GM23338 (cell line): ENCODE results near the gene FKBP1A. TPM values are rescaled to one million over a fixed set of nuclear protein-coding genes. Genes with fewer than 3 reads are reported as not detected.
A peak's percentile ranks its signal among the peaks of the same experiment; 100 is the strongest.

Experiments used
- ATAC-seq: fragments of 200-7000 bp; cut with Tn5 transposase; 3 replicates; pipeline ENCODE4 v1.9.1; 2020
- DNase-seq: peaks from one replicate; pipeline ENCODE4 v3.0.0-alpha.2; 2015; ENCODE audit warnings: low spot score
- H2AFZ ChIP-seq: fragments of 200-600 bp; sonication (generic); 2 replicates; pipeline ENCODE4 v1.8.0; 2016; ENCODE audit warnings: antibody characterized with exemption, mild to moderate bottlenecking, moderate library complexity
- H3F3A ChIP-seq: fragments of 200-600 bp; sonication (generic); replicated peaks from 2 replicates; pipeline ENCODE4 v1.8.0; 2017; ENCODE audit warnings: antibody characterized with exemption, mixed run types, low read depth
- H3K27ac ChIP-seq: fragments of 200-600 bp; sonication (generic); 2 replicates; pipeline ENCODE4 v1.6.1; 2016; ENCODE audit warnings: low read depth
- H3K27me3 ChIP-seq: fragments of 200-600 bp; sonication (generic); 2 replicates; pipeline ENCODE4 v1.8.0; 2016; ENCODE audit warnings: mild to moderate bottlenecking, mixed run types, moderate library complexity; ENCODE audit not compliant: insufficient read depth
- H3K36me3 ChIP-seq: fragments of 200-600 bp; sonication (generic); 2 replicates; pipeline ENCODE4 v1.8.0; 2016; ENCODE audit warnings: mild to moderate bottlenecking; ENCODE audit not compliant: insufficient read depth
- H3K4me1 ChIP-seq: fragments of 200-600 bp; sonication (generic); 2 replicates; pipeline ENCODE4 v1.8.0; 2016; ENCODE audit warnings: mild to moderate bottlenecking, moderate library complexity; ENCODE audit not compliant: insufficient read depth
- H3K4me2 ChIP-seq: fragments of 200-600 bp; sonication (generic); 2 replicates; pipeline ENCODE4 v1.7.1; 2017; ENCODE audit warnings: mixed run types
- H3K4me3 ChIP-seq: fragments of 200-600 bp; sonication (generic); 2 replicates; pipeline ENCODE4 v1.6.1; 2016; ENCODE audit warnings: mixed run types
- H3K79me2 ChIP-seq: fragments of 200-600 bp; sonication (generic); replicated peaks from 2 replicates; pipeline ENCODE4 v1.8.0; 2017; ENCODE audit warnings: mild to moderate bottlenecking; ENCODE audit not compliant: insufficient read depth
- H3K9me2 ChIP-seq: fragments of 200-600 bp; sonication (generic); 2 replicates; pipeline ENCODE4 v1.8.0; 2017; ENCODE audit not compliant: insufficient read depth
- H4K20me1 ChIP-seq: fragments of 200-600 bp; sonication (generic); replicated peaks from 2 replicates; pipeline ENCODE4 v1.8.0; 2017; ENCODE audit warnings: mild to moderate bottlenecking; ENCODE audit not compliant: insufficient read depth
- H3K27ac Mint-ChIP-seq: 2 replicates; pipeline ENCODE4 v1.8.0; 2020; ENCODE audit warnings: inconsistent platforms, mild to moderate bottlenecking, moderate library complexity, mixed read lengths
- H3K27me3 Mint-ChIP-seq: 3 replicates; pipeline ENCODE4 v1.8.0; 2022; ENCODE audit warnings: low read depth, mild to moderate bottlenecking, moderate library complexity, mixed read lengths, inconsistent platforms; ENCODE audit not compliant: insufficient read depth, poor library complexity
- H3K36me3 Mint-ChIP-seq: 3 replicates; pipeline ENCODE4 v1.8.0; 2021; ENCODE audit warnings: low read depth, mild to moderate bottlenecking, inconsistent platforms, moderate library complexity, mixed read lengths
- H3K4me1 Mint-ChIP-seq: 3 replicates; pipeline ENCODE4 v1.8.0; 2020; ENCODE audit warnings: mild to moderate bottlenecking, inconsistent platforms, mixed read lengths
- H3K4me3 Mint-ChIP-seq: 3 replicates; pipeline ENCODE4 v1.8.0; 2021; ENCODE audit warnings: moderate library complexity, mild to moderate bottlenecking, inconsistent platforms, mixed read lengths
- H3K9me3 Mint-ChIP-seq: 3 replicates; pipeline ENCODE4 v1.8.0; 2020; ENCODE audit warnings: moderate library complexity, mild to moderate bottlenecking, inconsistent platforms, mixed read lengths
- ETS1 ChIP-seq: IDR thresholded peaks from 2 replicates; pipeline ENCODE4 v1.6.1; 2016; ENCODE audit warnings: antibody characterized with exemption
- EZH2 ChIP-seq: fragments of 200-600 bp; sonication (generic); IDR thresholded peaks from one replicate; pipeline ENCODE4 v1.8.0; 2017; ENCODE audit warnings: antibody characterized with exemption, mild to moderate bottlenecking, low read depth; ENCODE audit not compliant: unreplicated experiment
- EZH2phosphoT487 ChIP-seq: fragments of 200-600 bp; sonication (generic); IDR thresholded peaks from one replicate; pipeline ENCODE4 v1.8.1; 2018; ENCODE audit warnings: antibody characterized with exemption; ENCODE audit not compliant: unreplicated experiment
- JUNB ChIP-seq: IDR thresholded peaks from one replicate; pipeline ENCODE4 v1.6.1; 2016; ENCODE audit warnings: antibody characterized with exemption; ENCODE audit not compliant: unreplicated experiment
- NANOG ChIP-seq: IDR thresholded peaks from 2 replicates; pipeline ENCODE4 v1.6.1; 2016; ENCODE audit warnings: antibody characterized with exemption, borderline replicate concordance
- POLR2AphosphoS5 ChIP-seq: IDR thresholded peaks from 2 replicates; pipeline ENCODE4 v1.6.1; 2016; ENCODE audit warnings: antibody characterized with exemption, low read depth
- STAT1 ChIP-seq: IDR thresholded peaks from one replicate; pipeline ENCODE4 v1.6.1; 2016; ENCODE audit warnings: antibody characterized with exemption; ENCODE audit not compliant: unreplicated experiment
- ZNF114 ChIP-seq: fragments of 250-450 bp; sonication (Bioruptor Pico); IDR thresholded peaks from 2 replicates; pipeline ENCODE4 v1.5.0; 2020; ENCODE audit warnings: mild to moderate bottlenecking, moderate library complexity
- ZNF331 ChIP-seq: fragments of 250-450 bp; sonication (Bioruptor Pico); IDR thresholded peaks from 2 replicates; pipeline ENCODE4 v1.5.0; 2020; ENCODE audit warnings: low read depth, mild to moderate bottlenecking, moderate library complexity
- long read RNA-seq: library from polyadenylated mRNA; unstranded; transcript quantifications from one replicate; pipeline ENCODE4 v2.0.0, GENCODE V29; 2020; ENCODE audit not compliant: unreplicated experiment
- polyA plus RNA-seq: library from polyadenylated mRNA; unstranded; fragments of >200 nt; fragmentation: Nextera tagmentation; extraction: Ambion mirVana; gene quantifications from 2 replicates; pipeline ENCODE4 v1.2.1, GENCODE V29; 2016
- total RNA-seq: library from RNA; depleted of rRNA; stranded (reverse); fragments of >200 nt; shearing (Covaris generic); gene quantifications from 2 replicates; pipeline ENCODE4 v1.2.3, GENCODE V29; 2014; rRNA removed
- TF ChIP-seq, protein P1 (sequence below): IDR thresholded peaks from one replicate; pipeline ENCODE4 v1.6.1; 2018; ENCODE audit warnings: antibody characterized with exemption; ENCODE audit not compliant: unreplicated experiment
- TF ChIP-seq, protein P2 (sequence below): fragments of 250-450 bp; sonication (Bioruptor Pico); IDR thresholded peaks from 2 replicates; pipeline ENCODE4 v1.5.0; 2020; ENCODE audit warnings: mild to moderate bottlenecking, moderate library complexity
- TF ChIP-seq, protein P3 (sequence below), 2 experiments: fragments of 200-600 bp in 1 of 2; sonication (generic) in 1 of 2; conservative IDR thresholded peaks; 2 replicates each; pipeline versions ENCODE4 v1.5.1 to v1.6.1; 2016 to 2017; ENCODE audit warnings: antibody characterized with exemption in 2 of 2, low read depth in 2 of 2, mild to moderate bottlenecking in 2 of 2, moderate library complexity in 1 of 2

Gene FKBP1A
- total RNA-seq (159 and 171 TPM in 2 replicates), polyA plus RNA-seq (324 and 350 TPM in 2 replicates)
- long read RNA-seq, transcript FKBP1A-202 (4 exons, 747 nt): minor isoform, 9 of 281 reads
- long read RNA-seq, transcript FKBP1A-204 (5 exons, 1,622 nt): major isoform, 252 of 281 reads
- long read RNA-seq, transcript FKBP1A-203 (4 exons, 976 nt): minor isoform, 6 of 281 reads
- long read RNA-seq, partial matches to known transcripts: 6 of 281 reads
- long read RNA-seq, other reads (novel, unspliced or antisense): 7 of 281 reads

DNA sequence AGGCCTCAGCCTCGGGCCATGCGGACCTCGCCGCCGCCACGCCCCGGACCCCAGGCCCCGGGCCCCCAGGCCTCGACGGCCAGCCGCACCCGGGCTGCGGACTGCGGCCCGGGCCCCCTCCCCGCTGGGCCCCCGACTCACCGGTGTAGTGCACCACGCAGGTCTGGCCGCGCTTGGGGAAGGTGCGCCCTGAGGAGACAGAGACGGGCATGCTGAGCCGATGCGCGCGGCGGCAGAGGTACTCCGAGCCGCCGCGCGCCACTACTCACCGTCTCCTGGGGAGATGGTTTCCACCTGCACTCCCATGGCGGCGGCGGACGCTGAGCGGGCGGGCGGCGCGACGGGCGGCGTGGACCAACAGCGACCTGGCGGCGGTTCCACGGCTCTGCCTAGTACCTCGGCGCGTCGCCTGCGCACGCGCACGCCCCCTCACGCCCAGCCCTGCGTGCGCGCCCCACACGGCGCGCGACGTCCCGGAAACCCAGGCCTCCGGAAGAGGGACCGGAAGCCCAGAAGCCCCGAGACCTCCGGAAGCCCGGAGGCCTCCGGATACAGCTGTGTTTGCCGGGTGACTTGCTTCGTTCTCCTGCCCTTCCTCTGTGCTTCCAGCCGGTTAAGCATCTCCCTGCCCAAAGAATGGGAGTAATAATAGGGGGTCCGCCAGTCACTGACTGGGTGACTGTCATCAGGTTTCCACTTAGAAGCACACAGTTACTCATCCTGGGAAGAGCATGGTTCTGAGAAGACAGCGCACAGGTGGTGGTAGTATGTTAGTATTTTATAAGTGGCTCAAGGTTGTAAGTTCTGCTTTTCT lies at the start of gene FKBP1A:
TSS of gene FKBP1A (minus strand) at position 362 of the 814 bp plus-strand sequence. CDS start at position 306, 56 bp downstream.
- 0 out of 2 replicates have a peak, but pooled peaks cover 5% of the 10 kb centered on the region for H3F3A ChIP-seq
- H3K4me1 Mint-ChIP-seq: peaks cover 44% of the 10 kb centered on the region
- H3K4me2 ChIP-seq: peak within 1 kb of the TSS; percentile 99
- H3K27me3 Mint-ChIP-seq: peaks cover 15% of the 10 kb centered on the region
- H3K9me2 ChIP-seq: peaks cover 4% of the 10 kb centered on the region; the same call in 1 of the 2 replicates
- H3K79me2 ChIP-seq: peaks cover 48% of the 10 kb centered on the region
- peaks cover 37% of the 10 kb centered on the region for H4K20me1 ChIP-seq
- peaks cover 27% of the 10 kb centered on the region for H3K27me3 ChIP-seq
- H2AFZ ChIP-seq: peak within 1 kb of the TSS; percentile 57; the same call in 1 of the 2 replicates
- H3K9me3 Mint-ChIP-seq: no peaks in the 10 kb centered on the region; the same call in 2 of the 3 replicates
- peak; percentile 81 for ATAC-seq
- peak within 1 kb of the TSS; percentile 91 for H3K4me3 ChIP-seq
- H3K27ac Mint-ChIP-seq: peak within 1 kb of the TSS; percentile 85
- peak; percentile 86 for DNase-seq
- no peak within 1 kb of the TSS; the same call in 1 of the 2 replicates for H3K27ac ChIP-seq
- peak within 1 kb of the TSS; percentile 96 for H3K4me3 Mint-ChIP-seq
- peaks cover 39% of the 10 kb centered on the region for H3K4me1 ChIP-seq
- H3K36me3 ChIP-seq: no peaks in the 10 kb centered on the region
- H3K36me3 Mint-ChIP-seq: peaks cover 2% of the 10 kb centered on the region; the same call in 1 of the 3 replicates
- TF ChIP-seq NANOG: no peak
- TF ChIP-seq JUNB: no peak
- TF ChIP-seq, protein P1, sequence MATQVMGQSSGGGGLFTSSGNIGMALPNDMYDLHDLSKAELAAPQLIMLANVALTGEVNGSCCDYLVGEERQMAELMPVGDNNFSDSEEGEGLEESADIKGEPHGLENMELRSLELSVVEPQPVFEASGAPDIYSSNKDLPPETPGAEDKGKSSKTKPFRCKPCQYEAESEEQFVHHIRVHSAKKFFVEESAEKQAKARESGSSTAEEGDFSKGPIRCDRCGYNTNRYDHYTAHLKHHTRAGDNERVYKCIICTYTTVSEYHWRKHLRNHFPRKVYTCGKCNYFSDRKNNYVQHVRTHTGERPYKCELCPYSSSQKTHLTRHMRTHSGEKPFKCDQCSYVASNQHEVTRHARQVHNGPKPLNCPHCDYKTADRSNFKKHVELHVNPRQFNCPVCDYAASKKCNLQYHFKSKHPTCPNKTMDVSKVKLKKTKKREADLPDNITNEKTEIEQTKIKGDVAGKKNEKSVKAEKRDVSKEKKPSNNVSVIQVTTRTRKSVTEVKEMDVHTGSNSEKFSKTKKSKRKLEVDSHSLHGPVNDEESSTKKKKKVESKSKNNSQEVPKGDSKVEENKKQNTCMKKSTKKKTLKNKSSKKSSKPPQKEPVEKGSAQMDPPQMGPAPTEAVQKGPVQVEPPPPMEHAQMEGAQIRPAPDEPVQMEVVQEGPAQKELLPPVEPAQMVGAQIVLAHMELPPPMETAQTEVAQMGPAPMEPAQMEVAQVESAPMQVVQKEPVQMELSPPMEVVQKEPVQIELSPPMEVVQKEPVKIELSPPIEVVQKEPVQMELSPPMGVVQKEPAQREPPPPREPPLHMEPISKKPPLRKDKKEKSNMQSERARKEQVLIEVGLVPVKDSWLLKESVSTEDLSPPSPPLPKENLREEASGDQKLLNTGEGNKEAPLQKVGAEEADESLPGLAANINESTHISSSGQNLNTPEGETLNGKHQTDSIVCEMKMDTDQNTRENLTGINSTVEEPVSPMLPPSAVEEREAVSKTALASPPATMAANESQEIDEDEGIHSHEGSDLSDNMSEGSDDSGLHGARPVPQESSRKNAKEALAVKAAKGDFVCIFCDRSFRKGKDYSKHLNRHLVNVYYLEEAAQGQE: no peak
- no peak for TF ChIP-seq STAT1
- TF ChIP-seq EZH2: no peak
- TF ChIP-seq, protein P2, sequence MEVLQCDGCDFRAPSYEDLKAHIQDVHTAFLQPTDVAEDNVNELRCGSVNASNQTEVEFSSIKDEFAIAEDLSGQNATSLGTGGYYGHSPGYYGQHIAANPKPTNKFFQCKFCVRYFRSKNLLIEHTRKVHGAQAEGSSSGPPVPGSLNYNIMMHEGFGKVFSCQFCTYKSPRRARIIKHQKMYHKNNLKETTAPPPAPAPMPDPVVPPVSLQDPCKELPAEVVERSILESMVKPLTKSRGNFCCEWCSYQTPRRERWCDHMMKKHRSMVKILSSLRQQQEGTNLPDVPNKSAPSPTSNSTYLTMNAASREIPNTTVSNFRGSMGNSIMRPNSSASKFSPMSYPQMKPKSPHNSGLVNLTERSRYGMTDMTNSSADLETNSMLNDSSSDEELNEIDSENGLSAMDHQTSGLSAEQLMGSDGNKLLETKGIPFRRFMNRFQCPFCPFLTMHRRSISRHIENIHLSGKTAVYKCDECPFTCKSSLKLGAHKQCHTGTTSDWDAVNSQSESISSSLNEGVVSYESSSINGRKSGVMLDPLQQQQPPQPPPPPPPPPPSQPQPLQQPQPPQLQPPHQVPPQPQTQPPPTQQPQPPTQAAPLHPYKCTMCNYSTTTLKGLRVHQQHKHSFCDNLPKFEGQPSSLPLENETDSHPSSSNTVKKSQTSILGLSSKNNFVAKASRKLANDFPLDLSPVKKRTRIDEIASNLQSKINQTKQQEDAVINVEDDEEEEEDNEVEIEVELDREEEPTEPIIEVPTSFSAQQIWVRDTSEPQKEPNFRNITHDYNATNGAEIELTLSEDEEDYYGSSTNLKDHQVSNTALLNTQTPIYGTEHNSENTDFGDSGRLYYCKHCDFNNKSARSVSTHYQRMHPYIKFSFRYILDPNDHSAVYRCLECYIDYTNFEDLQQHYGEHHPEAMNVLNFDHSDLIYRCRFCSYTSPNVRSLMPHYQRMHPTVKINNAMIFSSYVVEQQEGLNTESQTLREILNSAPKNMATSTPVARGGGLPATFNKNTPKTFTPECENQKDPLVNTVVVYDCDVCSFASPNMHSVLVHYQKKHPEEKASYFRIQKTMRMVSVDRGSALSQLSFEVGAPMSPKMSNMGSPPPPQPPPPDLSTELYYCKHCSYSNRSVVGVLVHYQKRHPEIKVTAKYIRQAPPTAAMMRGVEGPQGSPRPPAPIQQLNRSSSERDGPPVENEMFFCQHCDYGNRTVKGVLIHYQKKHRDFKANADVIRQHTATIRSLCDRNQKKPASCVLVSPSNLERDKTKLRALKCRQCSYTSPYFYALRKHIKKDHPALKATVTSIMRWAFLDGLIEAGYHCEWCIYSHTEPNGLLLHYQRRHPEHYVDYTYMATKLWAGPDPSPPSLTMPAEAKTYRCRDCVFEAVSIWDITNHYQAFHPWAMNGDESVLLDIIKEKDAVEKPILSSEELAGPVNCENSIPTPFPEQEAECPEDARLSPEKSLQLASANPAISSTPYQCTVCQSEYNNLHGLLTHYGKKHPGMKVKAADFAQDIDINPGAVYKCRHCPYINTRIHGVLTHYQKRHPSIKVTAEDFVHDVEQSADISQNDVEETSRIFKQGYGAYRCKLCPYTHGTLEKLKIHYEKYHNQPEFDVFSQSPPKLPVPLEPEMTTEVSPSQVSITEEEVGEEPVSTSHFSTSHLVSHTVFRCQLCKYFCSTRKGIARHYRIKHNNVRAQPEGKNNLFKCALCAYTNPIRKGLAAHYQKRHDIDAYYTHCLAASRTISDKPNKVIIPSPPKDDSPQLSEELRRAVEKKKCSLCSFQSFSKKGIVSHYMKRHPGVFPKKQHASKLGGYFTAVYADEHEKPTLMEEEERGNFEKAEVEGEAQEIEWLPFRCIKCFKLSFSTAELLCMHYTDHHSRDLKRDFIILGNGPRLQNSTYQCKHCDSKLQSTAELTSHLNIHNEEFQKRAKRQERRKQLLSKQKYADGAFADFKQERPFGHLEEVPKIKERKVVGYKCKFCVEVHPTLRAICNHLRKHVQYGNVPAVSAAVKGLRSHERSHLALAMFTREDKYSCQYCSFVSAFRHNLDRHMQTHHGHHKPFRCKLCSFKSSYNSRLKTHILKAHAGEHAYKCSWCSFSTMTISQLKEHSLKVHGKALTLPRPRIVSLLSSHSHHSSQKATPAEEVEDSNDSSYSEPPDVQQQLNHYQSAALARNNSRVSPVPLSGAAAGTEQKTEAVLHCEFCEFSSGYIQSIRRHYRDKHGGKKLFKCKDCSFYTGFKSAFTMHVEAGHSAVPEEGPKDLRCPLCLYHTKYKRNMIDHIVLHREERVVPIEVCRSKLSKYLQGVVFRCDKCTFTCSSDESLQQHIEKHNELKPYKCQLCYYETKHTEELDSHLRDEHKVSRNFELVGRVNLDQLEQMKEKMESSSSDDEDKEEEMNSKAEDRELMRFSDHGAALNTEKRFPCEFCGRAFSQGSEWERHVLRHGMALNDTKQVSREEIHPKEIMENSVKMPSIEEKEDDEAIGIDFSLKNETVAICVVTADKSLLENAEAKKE (CRISPR knock-in tag): no peak
- TF ChIP-seq, protein P3, sequence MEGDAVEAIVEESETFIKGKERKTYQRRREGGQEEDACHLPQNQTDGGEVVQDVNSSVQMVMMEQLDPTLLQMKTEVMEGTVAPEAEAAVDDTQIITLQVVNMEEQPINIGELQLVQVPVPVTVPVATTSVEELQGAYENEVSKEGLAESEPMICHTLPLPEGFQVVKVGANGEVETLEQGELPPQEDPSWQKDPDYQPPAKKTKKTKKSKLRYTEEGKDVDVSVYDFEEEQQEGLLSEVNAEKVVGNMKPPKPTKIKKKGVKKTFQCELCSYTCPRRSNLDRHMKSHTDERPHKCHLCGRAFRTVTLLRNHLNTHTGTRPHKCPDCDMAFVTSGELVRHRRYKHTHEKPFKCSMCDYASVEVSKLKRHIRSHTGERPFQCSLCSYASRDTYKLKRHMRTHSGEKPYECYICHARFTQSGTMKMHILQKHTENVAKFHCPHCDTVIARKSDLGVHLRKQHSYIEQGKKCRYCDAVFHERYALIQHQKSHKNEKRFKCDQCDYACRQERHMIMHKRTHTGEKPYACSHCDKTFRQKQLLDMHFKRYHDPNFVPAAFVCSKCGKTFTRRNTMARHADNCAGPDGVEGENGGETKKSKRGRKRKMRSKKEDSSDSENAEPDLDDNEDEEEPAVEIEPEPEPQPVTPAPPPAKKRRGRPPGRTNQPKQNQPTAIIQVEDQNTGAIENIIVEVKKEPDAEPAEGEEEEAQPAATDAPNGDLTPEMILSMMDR (conservative IDR thresholded peaks at IDR 0.05; ENCODE audit: low read depth in 2 of 2): 0 out of 4 replicates have a peak, but pooled peaks of 1 of the 2 experiments have one; percentile 2
- TF ChIP-seq EZH2phosphoT487: no peak
- TF ChIP-seq ETS1: peak; percentile 80
- TF ChIP-seq POLR2AphosphoS5: peak; percentile 67
- no peak for TF ChIP-seq ZNF331 (CRISPR knock-in tag)
- no peak for TF ChIP-seq ZNF114
